ENCODE data around the gene NAALAD2.
A peak's percentile ranks its signal among the peaks of the same experiment; 100 is the strongest.
"Not testable (repeated sequence)": the region's sequence is repeated elsewhere in the genome, so short reads cannot be mapped to it uniquely, and the experiment has no call there.

The NAALAD2 gene

DNA sequence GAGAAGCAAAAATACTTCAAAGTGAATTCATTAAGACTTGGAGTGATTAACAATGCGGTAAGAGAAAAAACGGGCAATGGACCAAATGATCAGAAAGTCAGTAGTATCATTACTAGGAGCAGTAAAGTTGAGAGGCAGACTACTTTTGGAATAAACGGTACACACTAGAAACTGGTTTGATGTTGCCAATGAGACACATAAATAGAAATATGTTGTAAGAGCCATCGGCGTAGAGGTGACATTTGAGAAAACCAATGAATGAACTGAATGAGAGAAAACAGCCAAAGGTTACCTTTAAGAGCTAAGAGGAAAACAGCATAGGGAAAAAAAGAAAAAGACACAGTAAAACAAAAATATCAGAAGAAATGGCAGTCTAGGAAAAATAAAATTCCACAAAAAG lies 82.1 kb downstream of the NAALAD2 start:
- DNase-seq (ENCODE audit: insufficient read length, low spot score): no peak
- no peak for TF ChIP-seq POLR2A (IDR thresholded peaks at IDR 0.05; ENCODE audit: low read depth, low read length)

DNA sequence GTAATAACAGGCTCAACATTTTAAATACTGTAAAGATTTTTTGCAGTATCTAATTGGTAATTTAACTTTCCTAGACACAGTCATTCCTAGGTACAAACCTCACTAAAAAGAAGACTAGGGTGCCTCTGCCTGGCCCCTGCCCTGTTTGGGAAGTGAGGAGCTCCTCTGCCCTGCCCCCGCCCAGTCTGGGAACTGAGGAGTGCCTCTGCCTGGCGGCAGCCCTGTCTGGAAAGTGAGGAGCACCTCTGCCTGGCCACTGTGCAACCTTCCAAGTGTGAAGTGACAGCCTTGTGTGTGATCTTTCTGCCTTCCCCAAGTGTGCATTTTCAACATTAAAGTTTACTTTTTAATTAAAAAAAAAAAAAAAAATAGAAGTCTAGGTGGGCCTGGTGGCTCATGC lies 84.1 kb downstream of the NAALAD2 start:
- no peak for DNase-seq (ENCODE audit: insufficient read length, low spot score)
- FAIRE-seq: no peak
- no peak for TF ChIP-seq POLR2A (IDR thresholded peaks at IDR 0.05; ENCODE audit: low read depth, low read length)

More for the DNA sequence above, 82.1 kb downstream of the NAALAD2 start:
- no peak for FAIRE-seq

GRCh38 chr11:90219438-90219837 lies 85.0 kb downstream of the NAALAD2 start:
- FAIRE-seq (no peak), DNase-seq (ENCODE audit: insufficient read length, low spot score) (no peak)
- no peak for TF ChIP-seq POLR2A (IDR thresholded peaks at IDR 0.05; ENCODE audit: low read depth, low read length)

GRCh38 chr11:90220391-90220790 lies 85.9 kb downstream of the NAALAD2 start:
- TF ChIP-seq POLR2A (IDR thresholded peaks at IDR 0.05; ENCODE audit: low read depth, low read length): no peak
- DNase-seq (ENCODE audit: insufficient read length, low spot score): no peak
- FAIRE-seq: no peak

DNA sequence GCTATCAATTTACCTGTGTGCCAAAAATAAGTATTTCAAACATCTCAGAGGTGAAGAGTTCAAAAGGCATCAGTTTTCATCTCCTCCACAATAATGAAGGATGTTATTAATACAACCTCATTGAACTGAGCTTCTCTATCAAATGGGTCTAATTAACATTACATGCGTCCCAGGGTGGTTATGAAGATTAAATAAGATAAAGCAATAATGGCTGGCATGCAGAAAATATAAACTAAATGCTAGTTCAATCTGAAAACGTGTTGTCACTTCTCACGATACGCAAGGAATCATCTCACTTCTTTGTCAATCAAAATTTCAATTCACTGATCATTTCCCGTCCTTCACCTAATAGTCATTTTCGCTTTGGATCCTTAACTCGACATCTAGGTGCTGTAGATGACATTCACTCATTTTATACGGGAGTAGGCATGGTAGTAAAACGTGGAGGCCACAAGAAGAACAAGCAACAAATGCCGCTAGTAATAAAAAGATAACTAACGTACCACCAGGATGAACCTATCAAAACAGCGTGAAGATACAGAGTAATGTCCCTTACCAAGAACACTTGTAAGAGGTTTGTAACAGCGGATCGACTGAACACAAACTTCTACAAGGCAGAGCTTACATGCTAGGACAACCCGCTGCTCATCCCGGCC lies 87.5 kb downstream of the NAALAD2 start:
- FAIRE-seq (no peak), DNase-seq (ENCODE audit: insufficient read length, low spot score) (no peak)
- no peak for TF ChIP-seq POLR2A (IDR thresholded peaks at IDR 0.05; ENCODE audit: low read depth, low read length)

DNA sequence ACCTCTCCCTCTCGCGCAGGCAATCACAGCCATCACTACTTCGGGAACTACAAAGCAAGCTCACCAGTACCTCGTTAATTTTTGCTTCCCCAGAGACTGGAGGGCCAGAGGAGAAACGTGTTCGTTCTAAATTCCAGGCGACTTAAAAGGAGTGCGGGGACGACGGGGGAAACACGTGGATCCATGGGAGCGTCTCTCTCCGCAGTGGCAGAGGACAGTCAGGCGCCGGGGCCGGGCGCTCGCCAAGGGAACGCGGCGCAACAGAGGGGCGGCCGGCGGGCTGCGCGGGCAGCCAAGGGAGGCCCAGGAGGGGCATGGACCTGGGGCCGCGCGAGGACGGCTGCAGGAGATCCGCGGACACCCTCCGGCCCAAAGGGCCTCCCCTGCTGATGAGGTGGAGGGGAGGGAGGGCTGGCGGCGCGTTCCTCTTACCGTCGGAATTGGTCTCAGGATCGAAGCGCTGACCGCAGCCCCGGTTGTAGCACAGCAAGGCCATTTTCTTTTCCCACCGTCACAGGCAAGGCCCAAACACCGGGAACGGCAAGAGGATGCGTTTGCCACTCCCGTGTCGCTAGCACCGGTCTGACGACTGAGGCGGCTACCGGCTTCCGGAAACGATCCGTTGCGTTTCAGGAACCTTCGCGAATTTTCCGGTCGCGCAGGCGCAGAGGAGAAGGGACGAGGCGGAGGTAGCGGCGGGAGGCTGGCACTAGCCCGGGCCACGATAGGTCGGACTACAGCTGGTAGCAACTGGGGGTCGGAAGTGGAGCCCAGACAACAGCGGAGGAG lies 88.2 kb downstream of the NAALAD2 start, which contains the start of gene CHORDC1:
Gene CHORDC1 (minus strand): TSS at position 591 of the 789 bp plus-strand sequence. CDS start 95 bp downstream, at position 496.
- peak; percentile 71 for TF ChIP-seq POLR2A (IDR thresholded peaks at IDR 0.05; ENCODE audit: low read depth, low read length)

DNA sequence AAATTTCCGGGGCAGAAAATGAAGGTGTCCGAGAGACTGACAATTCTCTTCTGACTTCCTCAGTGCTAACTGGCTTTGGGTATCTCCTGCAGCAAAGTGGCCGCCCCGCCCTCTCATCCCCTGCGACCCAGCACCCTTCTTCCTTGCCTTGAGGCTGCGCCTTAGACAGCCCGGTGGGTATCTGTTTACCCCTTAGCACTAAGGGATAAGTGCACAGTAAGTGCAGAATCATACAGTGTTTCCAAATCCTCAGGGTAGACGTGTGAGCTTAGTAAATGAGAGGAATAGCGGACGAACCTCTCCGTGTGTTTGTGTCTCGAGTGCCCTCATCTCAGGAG lies 88.8 kb downstream of the NAALAD2 start:
- DNase-seq (ENCODE audit: insufficient read length, low spot score): no peak
- TF ChIP-seq POLR2A (IDR thresholded peaks at IDR 0.05; ENCODE audit: low read depth, low read length): no peak
- no peak for FAIRE-seq

More for the DNA sequence above, 88.2 kb downstream of the NAALAD2 start, which contains the start of gene CHORDC1:
- no peak for FAIRE-seq
- DNase-seq (ENCODE audit: insufficient read length, low spot score): peak; percentile 40

GRCh38 chr11:90228056-90228455 lies 93.6 kb downstream of the NAALAD2 start:
- FAIRE-seq (no peak), DNase-seq (ENCODE audit: insufficient read length, low spot score) (no peak)
- no peak for TF ChIP-seq POLR2A (IDR thresholded peaks at IDR 0.05; ENCODE audit: low read depth, low read length)

DNA sequence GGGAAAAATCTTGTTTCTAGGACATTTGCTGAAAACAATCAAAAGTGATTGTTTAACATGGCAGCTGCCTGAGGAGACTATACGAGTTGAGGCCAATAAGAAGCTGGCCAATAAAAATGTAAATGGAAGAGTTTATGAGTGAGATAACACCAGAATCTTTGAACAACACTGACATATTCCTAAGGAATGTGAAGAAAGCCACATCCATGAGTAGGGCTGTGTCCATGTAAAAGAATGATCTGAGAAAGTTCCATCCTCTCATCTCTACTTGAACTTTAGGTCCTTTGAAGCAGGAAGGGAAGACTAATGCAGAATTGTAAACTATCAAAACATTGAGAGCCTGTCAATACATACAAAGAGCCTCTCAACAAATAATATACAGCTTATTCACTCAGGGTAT lies 95.3 kb downstream of the NAALAD2 start:
- FAIRE-seq: no peak
- TF ChIP-seq POLR2A (IDR thresholded peaks at IDR 0.05; ENCODE audit: low read depth, low read length): no peak
- no peak for DNase-seq (ENCODE audit: insufficient read length, low spot score)

GRCh38 chr11:90234977-90235376 lies 100.5 kb downstream of the NAALAD2 start:
- FAIRE-seq: no peak
- DNase-seq (ENCODE audit: insufficient read length, low spot score): no peak
- no peak for TF ChIP-seq POLR2A (IDR thresholded peaks at IDR 0.05; ENCODE audit: low read depth, low read length)

DNA sequence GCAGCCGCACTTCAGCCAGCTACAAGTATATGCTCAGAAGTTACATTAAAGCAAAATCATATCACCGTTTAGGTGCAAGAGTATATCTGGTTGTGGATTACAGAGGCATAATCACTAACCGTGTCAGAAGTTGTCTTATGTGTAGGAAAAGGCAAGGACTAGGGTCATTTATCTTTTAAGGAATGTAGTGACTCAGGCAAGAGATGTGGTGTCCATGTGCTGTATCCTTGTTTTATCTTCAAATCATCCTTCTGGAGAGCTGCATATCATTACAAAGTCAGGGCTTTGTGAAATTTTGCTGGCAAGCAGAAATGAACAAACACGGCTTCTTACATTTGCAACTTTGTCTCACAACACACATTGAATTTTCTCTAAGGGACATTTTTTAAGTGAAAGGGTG lies 101.1 kb downstream of the NAALAD2 start:
- no peak for TF ChIP-seq POLR2A (IDR thresholded peaks at IDR 0.05; ENCODE audit: low read depth, low read length)
- FAIRE-seq (no peak), DNase-seq (ENCODE audit: insufficient read length, low spot score) (no peak)

DNA sequence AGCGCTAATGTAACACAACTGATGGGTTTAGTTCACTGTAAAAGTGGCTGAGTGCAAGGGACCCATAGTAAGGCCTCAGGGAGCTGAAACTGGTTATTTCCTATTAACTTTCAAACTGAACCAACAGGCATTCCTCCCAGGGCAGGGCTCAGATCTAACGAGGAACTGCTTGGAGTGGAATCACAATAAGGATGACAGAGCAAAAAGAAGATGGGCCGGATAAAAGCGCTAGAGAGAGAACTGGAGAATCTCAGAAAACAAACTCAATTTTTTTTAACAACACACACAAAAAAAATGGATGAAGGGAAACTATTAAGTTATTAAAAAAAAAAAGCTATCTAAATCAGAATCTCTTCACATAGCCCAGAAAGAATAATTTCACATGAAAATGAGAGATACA lies 102.5 kb downstream of the NAALAD2 start:
- no peak for TF ChIP-seq POLR2A (IDR thresholded peaks at IDR 0.05; ENCODE audit: low read depth, low read length)
- no peak for FAIRE-seq
- DNase-seq (ENCODE audit: insufficient read length, low spot score): no peak

GRCh38 chr11:90239967-90240636 lies 105.6 kb downstream of the NAALAD2 start:
- not testable (repeated sequence) for FAIRE-seq; DNase-seq (ENCODE audit: insufficient read length, low spot score)

DNA sequence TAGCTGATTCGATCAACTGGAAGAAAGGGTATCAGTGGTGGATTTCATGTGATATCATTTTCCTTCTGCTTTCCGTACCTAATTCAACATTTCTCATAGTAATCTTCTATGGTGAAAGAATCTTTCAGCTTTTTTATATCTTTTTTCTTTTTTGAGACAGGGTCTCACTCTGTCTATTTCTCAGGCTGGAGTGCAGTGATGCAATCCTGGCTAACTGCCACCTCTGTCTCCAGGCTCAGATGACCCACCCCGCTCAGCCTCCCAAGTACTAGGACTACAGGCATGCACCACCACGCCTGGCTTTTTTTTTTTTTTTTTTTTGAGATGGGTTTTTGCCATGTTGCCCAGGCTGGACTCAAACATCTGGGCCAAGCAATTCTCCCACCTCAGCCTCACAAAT lies 107.0 kb downstream of the NAALAD2 start:
- FAIRE-seq (no peak), DNase-seq (ENCODE audit: insufficient read length, low spot score) (no peak)
- TF ChIP-seq POLR2A (IDR thresholded peaks at IDR 0.05; ENCODE audit: low read depth, low read length): no peak

All from H54 (cell line).